ENCODE measurements around the gene IFNA21.
"Not testable (repeated sequence)": the region's sequence is repeated elsewhere in the genome, so short reads cannot be mapped to it uniquely, and the experiment has no call there.

The IFNA21 gene

DNA sequence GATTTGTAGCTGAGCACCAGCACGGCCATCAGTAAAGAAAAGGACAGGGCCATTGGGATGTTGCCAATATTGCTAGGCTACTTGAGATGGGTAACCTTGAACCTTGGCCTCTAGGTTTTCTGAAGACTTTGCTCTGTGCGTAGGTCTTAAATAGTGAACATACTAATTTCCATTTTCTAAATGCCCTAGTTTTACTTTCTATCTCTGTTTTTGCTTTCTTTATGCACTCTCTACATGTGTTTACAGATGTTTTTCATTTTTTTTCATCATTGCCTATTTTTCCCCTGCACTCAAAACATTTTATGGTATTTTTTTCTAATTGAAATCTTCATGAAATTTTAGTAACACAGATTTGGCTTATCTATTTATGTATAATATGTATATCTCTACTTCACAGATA, at the start of gene IFNA21:
Gene IFNA21 (minus strand): TSS at position 101 of the 400 bp plus-strand sequence. CDS start 48 bp downstream, at position 53.
- DNase-seq = not testable (repeated sequence)

DNA sequence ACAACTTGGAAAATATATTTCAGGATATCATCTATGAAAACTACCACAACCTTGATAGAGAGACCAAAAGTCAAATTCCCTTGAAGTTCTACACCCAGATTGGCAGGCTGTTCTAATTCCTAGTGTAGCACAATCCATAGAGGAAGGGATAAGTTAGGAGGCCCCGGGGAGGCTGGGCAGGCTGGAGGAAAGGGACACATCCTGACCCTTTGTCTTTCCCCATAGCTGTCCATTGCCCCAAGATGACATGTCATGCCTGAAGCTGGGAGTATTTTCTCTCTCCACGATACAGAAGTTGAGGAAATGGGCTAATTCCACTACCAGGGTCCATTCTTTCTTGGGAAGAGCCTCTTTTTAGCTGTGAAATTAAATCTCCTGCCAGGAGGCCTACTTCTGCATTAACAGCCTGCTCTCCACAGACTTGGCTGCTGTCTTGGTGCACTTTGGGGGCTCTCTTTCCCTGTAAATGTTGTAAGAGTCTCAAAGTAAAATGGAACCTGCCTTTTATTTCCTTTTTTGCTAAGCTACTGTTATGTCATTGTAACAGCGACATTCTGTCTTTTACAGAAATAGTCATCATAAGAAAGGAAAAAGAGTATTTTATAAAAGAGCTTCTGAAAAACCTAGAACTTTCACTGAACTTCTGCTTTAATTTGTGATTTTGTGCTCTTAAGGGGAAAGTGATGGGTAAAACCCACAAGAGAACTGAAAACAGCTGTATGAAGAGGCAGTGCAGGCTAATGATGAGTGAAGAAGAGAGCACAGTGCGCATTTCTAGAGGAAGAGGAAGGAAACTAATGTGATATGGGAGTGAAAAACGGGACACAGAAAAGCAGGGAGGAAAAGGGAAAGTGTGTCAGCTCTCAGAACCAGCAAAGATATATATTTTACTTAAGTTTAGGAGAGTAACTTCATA, 47.2 kb upstream of the IFNA21 start:
- DNase-seq = peak; percentile 41

DNA sequence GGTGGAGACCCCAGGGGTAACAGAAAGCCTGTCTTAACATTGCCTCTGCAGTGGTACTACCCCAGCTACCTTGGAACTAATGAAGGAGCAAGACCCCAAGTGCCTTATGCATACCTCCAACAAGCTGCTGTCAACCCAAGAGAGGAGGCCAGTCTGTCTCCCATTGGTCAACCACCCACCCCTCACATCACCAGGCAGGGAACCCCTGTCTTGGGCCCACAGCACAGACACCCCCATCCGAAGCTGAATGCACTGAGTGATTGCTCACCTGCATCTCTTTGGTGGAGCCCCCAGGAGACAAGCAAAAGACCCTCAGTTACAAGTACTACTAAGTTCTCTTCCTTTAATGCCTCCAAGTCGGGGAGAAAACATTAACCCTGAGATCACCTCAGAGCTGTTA, 45.7 kb upstream of the IFNA21 start:
- DNase-seq = not testable (repeated sequence)

DNA sequence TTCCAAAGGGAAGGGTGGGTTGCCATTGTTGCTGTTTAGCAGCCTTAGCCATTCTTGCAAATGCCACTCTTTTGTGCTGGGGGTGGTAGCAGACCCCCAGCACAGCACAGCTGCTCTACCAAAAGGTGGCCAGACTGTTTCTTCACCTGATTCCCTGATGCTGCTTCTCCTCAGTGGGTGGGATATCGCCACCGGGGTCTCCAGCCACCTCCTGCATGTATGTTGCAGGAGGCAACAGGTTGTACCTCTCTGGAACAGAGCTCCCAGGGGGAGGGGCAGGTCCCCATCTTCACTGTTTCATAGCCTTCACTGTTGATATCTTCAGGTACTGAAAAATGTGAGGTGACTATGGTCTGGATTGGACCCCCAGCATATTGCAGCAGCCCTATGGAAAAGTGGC, 44.3 kb upstream of the IFNA21 start:
- not testable (repeated sequence) for DNase-seq

DNA sequence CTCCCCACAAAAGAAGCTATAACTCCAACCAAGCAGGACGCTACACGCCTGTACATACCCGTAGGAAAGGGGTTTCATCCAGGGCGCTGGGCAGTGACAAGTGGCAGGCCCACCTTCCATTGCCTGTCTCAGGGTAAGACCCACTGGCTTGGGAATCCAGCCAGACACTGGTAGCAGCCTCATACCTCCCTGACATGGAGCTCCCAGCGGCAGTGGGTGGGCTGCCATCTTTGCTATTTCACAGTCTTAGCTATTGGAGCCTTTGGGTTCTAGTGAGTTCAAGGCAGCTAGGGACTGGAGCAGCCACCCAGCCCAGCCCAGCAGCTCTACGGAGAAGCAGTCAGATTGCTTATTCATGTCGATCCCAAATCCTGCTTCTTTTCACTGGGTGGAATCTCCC, 43.9 kb upstream of the IFNA21 start:
- no peak for DNase-seq

DNA sequence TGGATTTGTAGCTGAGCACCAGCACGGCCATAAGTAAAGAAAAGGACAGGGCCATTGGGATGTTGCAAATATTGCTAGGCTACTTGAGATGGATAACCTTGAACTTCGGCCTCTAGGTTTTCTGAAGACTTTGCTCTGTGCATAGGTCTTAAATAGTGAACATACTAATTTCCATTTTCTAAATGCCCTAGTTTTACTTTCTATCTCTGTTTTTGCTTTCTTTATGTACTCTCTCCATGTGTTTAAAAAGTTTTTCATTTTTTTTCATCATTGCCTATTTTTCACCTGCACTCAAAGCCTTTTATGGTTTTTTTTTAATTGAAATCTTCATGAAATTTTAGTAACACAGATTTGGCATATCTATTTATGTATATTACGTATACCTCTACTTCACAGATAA, 40.6 kb upstream of the IFNA21 start, which contains the start of gene IFNA10:
Gene IFNA10 (minus strand): TSS at position 101 of the 400 bp plus-strand sequence. CDS start 46 bp downstream, at position 55.
- not testable (repeated sequence) for DNase-seq

DNA sequence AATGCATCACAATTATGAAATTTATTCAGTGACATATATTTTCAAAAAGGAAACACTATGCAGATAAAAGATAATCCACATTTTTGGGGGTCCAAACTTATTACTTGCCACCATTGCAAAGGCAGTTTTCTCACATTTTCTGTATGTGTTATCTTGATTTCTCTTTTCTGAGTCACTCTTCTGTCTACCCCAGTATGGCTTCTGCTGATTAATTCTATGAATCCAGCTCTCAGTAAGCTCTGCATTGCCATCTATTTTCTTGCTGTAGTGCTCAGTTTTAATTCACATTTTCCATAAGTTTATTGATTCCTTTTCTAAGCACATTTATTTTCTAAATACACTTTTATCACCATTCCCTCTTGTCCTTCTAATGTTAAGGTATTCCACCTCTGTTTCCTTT, 38.7 kb upstream of the IFNA21 start:
- DNase-seq = no peak

DNA sequence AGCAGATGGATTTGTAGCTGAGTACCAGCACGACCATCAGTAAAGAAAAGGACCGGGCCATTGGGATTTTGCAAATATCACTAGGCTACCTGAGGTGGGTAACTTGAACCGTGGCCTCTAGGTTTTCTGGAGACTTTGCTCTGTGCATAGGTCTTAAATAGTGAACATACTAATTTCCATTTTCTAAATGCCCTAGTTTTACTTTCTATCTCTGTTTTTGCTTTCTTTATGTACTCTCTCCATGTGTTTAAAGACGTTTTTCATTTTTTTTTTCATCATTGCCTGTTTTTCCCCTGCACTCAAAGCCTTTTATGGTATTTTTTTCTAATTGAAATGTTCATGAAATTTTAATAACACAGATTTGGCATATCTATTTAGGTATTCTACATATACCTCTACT, 35.6 kb upstream of the IFNA21 start, which contains the start of gene IFNA7:
Gene IFNA7 (minus strand): TSS at position 101 of the 400 bp plus-strand sequence. CDS start 40 bp downstream, at position 61.
- not testable (repeated sequence) for DNase-seq

DNA sequence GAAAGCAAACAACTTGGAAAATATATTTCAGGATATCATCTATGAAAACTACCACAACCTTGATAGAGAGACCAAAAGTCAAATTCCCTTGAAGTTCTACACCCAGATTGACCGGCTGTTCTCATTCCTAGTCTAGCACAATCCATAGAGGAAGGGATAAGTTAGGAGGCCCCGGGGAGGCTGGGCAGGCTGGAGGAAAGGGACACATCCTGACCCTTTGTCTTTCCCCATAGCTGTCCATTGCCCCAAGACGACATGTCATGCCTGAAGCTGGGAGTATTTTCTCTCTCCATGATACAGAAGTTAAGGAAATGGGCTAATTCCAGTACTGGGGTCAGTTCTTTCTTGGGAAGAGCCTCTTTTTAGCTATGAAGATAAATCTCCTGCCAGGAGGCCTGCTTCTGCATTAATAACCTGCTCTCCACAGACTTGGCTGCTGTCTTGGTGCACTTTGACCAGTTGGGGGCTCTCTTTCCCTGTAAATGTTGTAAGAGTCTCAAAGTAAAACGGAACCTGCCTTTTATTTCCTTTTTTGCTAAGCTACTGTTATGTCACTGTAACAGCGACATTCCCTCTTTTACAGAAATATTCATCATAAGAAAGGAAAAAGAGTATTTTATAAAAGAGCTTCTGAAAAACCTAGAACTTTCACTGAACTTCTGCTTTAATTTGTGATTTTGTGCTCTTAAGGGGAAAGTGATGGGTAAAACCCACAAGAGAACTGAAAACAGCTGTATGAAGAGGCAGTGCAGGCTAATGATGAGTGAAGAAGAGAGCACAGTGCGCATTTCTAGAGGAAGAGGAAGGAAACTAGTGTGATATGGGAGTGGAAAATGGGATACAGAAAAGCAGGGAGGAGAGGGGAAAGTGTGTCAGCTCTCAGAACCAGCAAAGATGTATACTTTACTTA, 28.7 kb upstream of the IFNA21 start:
- peak; percentile 63 for DNase-seq

DNA sequence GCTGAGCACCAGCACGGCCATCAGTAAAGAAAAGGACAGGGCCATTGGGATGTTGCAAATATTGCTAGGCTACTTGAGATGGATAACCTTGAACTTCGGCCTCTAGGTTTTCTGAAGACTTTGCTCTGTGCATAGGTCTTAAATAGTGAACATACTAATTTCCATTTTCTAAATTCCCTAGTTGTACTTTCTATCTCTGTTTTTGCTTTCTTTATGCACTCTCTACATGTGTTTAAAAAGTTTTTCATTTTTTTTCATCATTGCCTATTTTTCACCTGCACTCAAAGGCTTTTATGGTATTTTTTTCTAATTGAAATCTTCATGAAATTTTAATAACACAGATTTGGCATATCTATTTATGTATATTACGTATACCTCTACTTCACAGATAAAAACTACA, 21.0 kb upstream of the IFNA21 start, which contains the start of gene IFNA4:
Gene IFNA4 (minus strand): TSS at position 101 of the 400 bp plus-strand sequence. CDS start 56 bp downstream, at position 45.
- not testable (repeated sequence) for DNase-seq

DNA sequence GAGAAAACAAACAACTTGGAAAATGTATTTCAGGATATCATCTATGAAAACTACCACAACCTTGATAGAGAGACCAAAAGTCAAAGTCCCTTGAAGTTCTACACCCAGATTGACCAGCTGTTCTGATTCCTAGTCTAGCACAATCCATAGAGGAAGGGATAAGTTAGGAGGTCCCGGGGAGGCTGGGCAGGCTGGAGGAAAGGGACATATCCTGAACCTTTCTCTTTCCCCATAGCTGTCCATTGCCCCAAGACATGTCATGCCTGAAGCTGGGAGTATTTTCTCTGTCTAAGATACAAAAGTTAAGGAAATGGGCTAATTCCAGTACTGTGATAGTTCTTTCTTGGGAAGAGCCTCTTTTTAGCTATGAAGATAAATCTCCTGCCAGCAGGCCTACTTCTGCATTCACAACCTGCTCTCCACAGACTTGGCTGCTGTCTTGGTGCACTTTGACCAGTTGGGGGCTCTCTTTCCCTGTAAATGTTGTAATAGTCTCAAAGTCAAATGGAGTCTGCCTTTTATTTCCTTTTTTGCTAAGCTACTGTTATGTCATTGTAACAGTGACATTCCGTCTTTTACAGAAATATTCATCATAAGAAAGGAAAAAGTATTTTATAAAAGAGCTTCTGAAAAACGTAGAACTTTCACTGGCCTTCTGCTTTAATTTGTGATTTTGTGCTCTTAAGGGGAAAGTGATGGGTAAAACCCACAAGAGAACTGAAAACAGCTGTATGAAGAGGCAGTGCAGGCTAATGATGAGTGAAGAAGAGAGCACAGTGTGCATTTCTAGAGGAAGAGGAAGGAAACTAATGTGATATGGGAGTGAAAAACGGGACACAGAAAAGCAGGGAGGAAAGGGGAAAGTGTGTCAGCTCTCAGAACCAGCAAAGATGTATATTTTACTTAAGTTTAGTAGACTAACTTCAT, 16.6 kb upstream of the IFNA21 start:
- peak; percentile 67 for DNase-seq

DNA sequence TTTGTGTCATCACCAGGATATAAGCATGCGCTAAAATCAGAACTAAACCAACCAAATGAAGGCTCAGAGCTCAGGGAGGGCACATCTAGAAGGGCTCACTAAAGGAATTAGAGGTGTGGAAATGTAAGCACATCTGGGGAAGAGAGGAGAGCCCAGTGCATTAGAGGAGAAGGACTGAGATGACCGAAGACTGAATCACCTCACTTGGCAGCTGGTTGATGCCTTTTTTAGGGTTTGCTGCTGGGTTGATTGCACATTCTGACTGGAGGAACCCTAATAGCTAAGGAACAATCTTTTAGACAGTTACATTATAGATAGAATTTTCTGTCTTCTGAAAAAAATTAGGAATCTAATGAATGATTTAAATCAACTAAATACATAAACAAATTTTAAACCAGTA, 8.2 kb upstream of the IFNA21 start:
- DNase-seq = no peak

DNA sequence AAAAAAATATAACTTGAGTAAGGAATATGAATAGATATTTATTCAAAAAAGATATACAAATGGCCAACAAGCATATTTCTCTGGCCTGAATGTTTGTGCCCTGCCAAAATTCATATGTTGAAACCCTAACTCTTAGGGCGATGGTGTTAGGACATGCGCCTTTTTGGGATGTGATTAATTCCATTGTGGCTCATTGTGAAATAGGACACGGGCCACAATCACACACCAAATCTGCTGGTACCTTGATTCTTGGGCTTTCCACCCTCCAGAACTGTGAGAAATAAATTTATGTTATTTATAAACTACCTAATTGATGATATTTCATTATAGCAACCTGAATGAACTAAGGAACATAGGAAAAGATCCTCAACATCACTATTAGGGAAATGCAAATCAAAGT, 5.7 kb upstream of the IFNA21 start:
- DNase-seq = no peak

DNA sequence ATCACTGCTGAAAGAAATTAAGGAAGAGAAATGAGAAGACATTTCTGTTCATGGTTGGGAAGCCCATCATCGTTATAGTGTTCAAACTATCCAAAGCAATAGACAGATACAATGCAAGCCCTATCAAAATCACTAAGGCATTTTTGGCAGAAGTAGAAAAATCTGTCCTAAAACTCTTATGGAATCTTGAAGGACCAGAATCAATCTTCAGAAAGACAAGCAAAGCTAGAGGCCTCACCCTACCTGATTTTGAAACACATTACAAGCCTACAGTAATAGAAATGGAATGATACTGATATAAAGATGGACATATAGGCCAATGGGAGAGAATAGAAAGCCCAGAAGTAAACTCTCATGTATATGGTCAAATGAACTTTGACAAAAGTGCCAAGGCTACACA, 4.9 kb upstream of the IFNA21 start:
- DNase-seq = no peak

DNA sequence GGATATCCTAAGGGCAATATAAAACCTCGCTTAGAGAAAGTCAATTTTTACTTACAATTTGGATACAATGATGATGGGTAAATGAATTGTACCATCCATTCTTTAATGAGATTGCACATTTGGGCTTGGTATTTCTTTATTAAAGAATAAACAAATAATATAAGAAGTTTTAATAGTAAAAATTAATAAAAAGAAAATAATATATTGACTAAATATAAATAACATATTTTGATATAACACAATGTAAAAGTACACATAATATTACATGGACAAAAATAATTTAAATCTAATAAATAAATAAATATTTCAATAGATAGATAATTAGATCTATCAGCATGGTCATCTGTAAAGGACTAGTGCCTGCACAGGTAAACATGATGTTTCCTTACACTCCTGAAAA, 944 bp downstream of the IFNA21 start:
- no peak for DNase-seq

DNA sequence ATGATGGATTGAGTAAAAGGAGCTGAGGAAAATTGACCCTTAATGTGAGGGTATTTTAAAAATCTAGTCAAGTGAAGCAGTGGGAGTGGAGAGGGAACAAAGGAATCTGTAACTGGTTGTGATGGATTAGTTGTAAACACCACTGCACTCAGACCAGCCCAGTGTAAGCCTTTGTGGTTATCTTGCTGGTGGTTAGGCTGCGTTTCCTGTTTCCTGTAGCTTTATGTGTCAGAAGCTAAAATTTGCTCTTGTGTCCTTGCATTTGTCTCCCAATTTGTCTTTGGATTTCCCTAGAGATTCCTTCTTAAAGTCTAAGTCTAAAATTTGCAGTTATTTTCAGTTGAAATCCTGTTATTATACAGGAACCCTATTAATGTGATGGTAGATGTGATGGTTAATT, 6.3 kb downstream of the IFNA21 start:
- DNase-seq = peak; percentile 47

DNA sequence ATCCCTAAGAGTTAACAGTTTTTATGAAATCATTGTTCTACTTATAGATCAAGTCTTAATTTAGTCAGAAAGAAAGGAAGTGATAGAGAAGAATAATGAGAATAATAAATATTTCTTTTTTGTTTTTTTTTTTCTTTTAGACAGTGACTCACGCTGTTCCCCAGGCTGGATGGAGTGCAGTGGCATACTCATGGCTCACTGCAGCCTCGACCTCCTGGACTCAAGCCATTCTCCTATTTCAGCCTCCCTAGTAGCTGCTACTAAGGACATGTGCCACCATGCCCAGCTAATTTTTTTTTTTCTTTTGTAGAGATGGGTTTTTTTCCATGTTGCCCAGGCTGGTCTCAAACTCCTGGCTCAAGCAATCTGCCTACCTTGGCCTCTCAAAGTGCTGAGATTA, 11.0 kb downstream of the IFNA21 start:
- no peak for DNase-seq

DNA sequence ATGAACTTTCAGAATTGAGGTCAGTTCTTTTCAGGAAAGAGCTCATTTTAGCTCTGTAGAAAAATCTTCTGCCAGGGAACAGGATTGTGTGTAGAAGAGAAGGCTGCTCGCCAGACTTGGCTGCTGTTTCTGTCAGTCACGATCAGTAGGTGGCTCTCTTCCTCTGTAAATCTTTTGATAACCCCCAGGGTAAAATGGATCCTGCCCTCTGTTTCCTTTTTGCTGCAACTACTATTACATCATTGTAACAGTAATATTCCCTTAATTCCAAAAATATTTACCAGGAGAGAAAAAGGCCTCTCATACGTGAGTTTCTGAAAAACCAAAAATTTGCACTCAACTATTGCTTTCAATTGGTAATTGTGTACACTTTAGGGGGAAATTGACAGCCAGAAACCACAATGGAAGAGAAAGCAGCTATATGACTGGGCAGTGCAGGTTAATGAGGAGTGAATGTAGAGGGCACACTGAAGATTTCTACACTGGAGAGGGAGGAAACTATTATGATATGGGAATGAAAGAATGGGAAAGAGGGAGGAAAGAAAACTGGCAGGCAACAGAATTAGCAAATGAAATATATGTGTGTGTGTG, 12.3 kb downstream of the IFNA21 start:
- DNase-seq = peak; percentile 27

DNA sequence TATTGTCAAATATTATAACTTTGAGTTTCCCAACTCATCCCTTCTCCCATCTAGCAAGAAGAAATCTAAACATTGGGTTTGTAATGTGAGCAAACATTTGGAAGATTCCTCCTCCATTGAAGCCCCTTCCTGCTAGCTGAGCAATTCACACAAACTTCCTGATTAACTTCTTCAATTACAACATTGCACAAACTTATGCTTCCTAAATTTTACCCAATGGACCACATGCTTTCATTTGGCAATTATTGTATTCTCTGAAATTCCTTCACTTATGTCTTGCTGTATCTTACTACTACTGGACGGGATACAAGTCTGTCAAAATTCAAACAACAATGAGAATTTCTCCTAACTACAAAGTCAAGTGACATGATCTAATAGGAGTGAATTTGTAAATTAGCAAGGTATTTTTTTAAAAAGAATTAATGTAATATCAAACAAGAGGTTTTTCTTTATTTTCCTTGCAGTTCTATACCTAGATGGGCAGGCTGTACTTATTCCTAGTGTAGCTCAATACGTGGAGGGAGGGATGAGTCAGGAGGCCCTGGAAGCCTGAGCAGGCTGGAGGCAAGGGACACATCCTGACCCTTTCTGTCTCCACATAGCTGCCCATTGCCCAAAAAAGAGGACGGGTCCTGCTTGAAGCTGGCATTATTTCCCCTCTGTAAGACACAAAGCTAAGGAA, 13.0 kb downstream of the IFNA21 start:
- peak; percentile 45 for DNase-seq

DNA sequence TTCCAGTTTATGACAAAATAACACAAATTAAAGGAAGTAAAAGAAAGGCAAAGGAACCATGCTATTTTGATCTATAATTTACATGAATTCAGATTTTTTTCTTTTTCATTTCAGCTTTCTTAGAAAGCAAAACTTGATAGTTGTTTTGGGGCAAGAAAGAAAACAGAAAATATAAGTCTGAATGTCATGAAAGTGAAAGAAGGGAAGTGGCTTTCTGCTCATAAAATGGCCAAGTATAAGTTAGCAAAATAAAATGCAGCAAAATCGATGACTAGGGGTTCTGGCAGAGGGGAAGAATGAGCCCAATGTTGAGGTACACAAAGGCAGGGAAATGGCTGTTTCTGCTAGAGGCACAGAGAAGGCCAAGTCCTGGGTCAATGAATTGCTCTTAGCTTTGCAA, 21.9 kb downstream of the IFNA21 start:
- peak; percentile 54 for DNase-seq

DNA sequence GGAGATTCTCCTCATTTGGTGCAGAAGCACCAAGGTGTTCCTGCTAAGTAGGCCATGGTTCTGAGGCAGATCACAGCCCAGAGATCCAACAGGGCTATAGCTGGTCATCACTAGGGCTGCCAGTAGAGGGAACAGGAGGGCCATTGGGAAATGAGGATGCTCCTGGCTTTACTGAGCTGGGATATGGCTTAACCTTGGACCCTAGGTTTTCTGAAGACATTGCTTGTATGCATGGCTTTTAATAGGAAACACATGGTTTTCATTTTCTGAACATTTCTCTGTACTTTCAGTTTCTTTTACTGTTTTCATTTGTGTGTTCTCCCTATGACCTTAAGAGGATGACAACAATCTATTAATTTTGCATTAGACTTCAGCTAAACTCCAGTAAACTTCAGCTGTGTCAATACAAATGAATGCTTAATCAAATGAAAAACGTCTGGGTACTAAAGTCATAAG, 25.0 kb downstream of the IFNA21 start, which contains the start of gene IFNW1:
Gene IFNW1 (minus strand): TSS at position 406 of the 456 bp plus-strand sequence. CDS start 262 bp downstream, at position 144.
- DNase-seq = peak; percentile 16
